RWPE1 (cell line): Measurements from ENCODE around the gene CLNS1A.

Experiments used
- CTCF ChIA-PET: fragments of 350-600 bp; sonication (Branson Sonifier 250); formaldehyde crosslinking; extraction: SDS; loops from one replicate; lab custom pipeline; 2021; lab: Yijun Ruan, JAX
- POLR2A ChIA-PET: fragments of 400-600 bp; formaldehyde crosslinking; extraction: SDS; loops from one replicate; lab custom pipeline; 2020; ENCODE audit warnings: antibody characterized with exemption; ENCODE audit not compliant: low non-redundant PET; lab: Yijun Ruan, JAX
- DNase-seq: peaks from one replicate; pipeline ENCODE4 v3.0.0; 2012; ENCODE audit warnings: low spot score
- H3K27ac ChIP-seq: fragments of 450-650 bp; 2 replicates; pipeline ENCODE4 v1.5.1; 2017
- CTCF ChIP-seq: fragments of 450-650 bp; conservative IDR thresholded peaks from 2 replicates; pipeline ENCODE4 v1.5.1; 2017; ENCODE audit warnings: low read depth, mild to moderate bottlenecking

CLNS1A gene

GRCh38 chr11:77568306-77568705 is 69.3 kb downstream of the CLNS1A start:
- ChIA-PET POLR2A (no interaction called here), CTCF (no interaction called here)
- H3K27ac ChIP-seq: no peak overlapping the region
- TF ChIP-seq CTCF: no peak
- no peak for DNase-seq
